Thyroid gland (tissue), 4 donors: ENCODE data around the gene CDC27. TPM values are rescaled to one million over a fixed set of nuclear protein-coding genes. Genes with fewer than 3 reads are reported as not detected.
"Not testable (repeated sequence)": the region's sequence is repeated elsewhere in the genome, so short reads cannot be mapped to it uniquely, and the experiment has no call there.

Experiments used
- DNase-seq, 2 donors: peaks; one replicate each; pipeline ENCODE4 v3.0.0-alpha.2; 2019
- H3K27ac ChIP-seq, 3 donors: fragments of 200-600 bp; sonication (generic); 1 replicate in 2 of 3; 2 replicates in 1 of 3; pipeline ENCODE4 v1.5.1; 2016 to 2019; ENCODE audit warnings: mild to moderate bottlenecking in 1 of 3, moderate library complexity in 1 of 3
- H3K27me3 ChIP-seq: fragments of 200-600 bp; sonication (generic); one replicate; pipeline ENCODE4 v1.5.1; 2019
- H3K36me3 ChIP-seq, 2 donors: fragments of 200-600 bp; sonication (generic); one replicate each; pipeline ENCODE4 v1.5.1; 2016 to 2019
- H3K4me1 ChIP-seq, 2 donors: fragments of 200-600 bp; sonication (generic); one replicate each; pipeline ENCODE4 v1.5.1; 2017 to 2019
- H3K4me3 ChIP-seq, 3 donors: fragments of 200-600 bp; sonication (generic); replicated peaks in 1 of 3; 1 replicate in 2 of 3; 2 replicates in 1 of 3; pipeline ENCODE4 v1.5.1; 2016; ENCODE audit warnings: mild to moderate bottlenecking in 1 of 3
- H3K9me3 ChIP-seq: fragments of 200-600 bp; sonication (generic); one replicate; pipeline ENCODE4 v1.5.1; 2017
- POLR2A ChIP-seq, 2 donors: fragments of 450-650 bp; IDR thresholded peaks; one replicate each; pipeline ENCODE4 v1.6.1; 2017; ENCODE audit warnings: antibody characterized with exemption in 2 of 2, mild to moderate bottlenecking in 2 of 2, moderate library complexity in 1 of 2
- WGBS, 2 donors: methylation state at CpG; one replicate each; pipeline ENCODE4 v1.1.5; 2017; 5-methylcytosine and 5-hydroxymethylcytosine counted together
- intact Hi-C: fragments of 100-400 bp; cut with DNase I; formaldehyde crosslinking; loops from one replicate; pipeline ENCODE4 v1.15.1; 2023
- total RNA-seq, 4 donors: library from RNA; depleted of rRNA; stranded (reverse); fragments of >200 nt; gene quantifications; one replicate each; pipeline ENCODE4 v1.2.3, GENCODE V29; 2016
- TF ChIP-seq, protein P1 (sequence below), 6 experiments: fragments of 200-600 bp in 3 of 6; fragments of 450-650 bp in 3 of 6; sonication (generic) in 3 of 6; IDR thresholded peaks; one replicate each; pipeline ENCODE4 v1.5.1; 2016 to 2019; ENCODE audit warnings: antibody characterized with exemption in 6 of 6, mild to moderate bottlenecking in 2 of 6, inconsistent platforms in 1 of 6, moderate library complexity in 1 of 6

The CDC27 gene
- total RNA-seq, 4 donors from 2014 or later = 124 to 195 (median 181) TPM

- peak overlapping the region; percentile 52 to 94 (median 88) for H3K27ac ChIP-seq
- H3K36me3 ChIP-seq = no peaks in the 10 kb centered on the region
- H3K4me1 ChIP-seq = peaks cover 21 to 29% of the 10 kb centered on the region in 2 donors
- no peak overlapping the region for H3K4me3 ChIP-seq
- TF ChIP-seq POLR2A (IDR thresholded peaks at IDR 0.05) = no peak
- TF ChIP-seq, protein P1, sequence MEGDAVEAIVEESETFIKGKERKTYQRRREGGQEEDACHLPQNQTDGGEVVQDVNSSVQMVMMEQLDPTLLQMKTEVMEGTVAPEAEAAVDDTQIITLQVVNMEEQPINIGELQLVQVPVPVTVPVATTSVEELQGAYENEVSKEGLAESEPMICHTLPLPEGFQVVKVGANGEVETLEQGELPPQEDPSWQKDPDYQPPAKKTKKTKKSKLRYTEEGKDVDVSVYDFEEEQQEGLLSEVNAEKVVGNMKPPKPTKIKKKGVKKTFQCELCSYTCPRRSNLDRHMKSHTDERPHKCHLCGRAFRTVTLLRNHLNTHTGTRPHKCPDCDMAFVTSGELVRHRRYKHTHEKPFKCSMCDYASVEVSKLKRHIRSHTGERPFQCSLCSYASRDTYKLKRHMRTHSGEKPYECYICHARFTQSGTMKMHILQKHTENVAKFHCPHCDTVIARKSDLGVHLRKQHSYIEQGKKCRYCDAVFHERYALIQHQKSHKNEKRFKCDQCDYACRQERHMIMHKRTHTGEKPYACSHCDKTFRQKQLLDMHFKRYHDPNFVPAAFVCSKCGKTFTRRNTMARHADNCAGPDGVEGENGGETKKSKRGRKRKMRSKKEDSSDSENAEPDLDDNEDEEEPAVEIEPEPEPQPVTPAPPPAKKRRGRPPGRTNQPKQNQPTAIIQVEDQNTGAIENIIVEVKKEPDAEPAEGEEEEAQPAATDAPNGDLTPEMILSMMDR (IDR thresholded peaks at IDR 0.05) = no peak
- WGBS, 2 donors = 43 to 45% methylated on average over 1 of the region's 1 CpG
- no peaks in the 10 kb centered on the region for H3K27me3 ChIP-seq
- H3K9me3 ChIP-seq = no peaks in the 10 kb centered on the region
- no peak for DNase-seq
- intact Hi-C loops = loop anchor here (5.0 kb wide), 1 partner anchor 92 kb away; no protein-coding TSS in a partner anchor
These were observed 35.9 kb upstream of the CDC27 start for GRCh38 chr17:47224966-47225365.

DNA sequence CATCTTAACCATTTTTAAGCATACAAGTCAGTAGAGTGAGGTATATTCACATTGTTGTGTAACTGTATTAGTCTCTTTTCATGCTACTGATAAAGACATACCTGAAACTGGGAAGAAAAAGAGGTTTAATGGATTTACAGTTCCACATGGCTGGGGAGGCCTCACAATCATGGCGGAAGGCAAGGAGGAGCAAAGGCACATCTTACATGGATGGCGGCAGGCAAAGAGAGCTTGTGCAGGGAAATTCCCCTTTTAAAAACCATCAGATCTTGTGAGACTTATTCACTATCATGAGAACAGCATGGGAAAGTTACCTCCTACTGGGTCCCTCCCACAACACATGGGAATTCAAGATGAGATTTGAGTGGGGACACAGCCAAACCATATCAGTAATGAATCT, 35.0 kb upstream of the CDC27 start:
- H3K9me3 ChIP-seq, H3K27me3 ChIP-seq, H3K36me3 ChIP-seq, H3K4me3 ChIP-seq, intact Hi-C loops, DNase-seq: not testable (repeated sequence)
- WGBS, 2 donors = 93 to 96% methylated on average over 2 of the region's 2 CpGs
- Histone ChIP-seq H3K27ac (peak overlapping the region in 1 of 3 donors; percentile 94), H3K4me1 (peaks cover 20 to 23% of the 10 kb centered on the region in 2 donors)

- WGBS, 2 donors = 94 to 95% methylated on average over 5 of the region's 5 CpGs
- no peaks in the 10 kb centered on the region for H3K9me3 ChIP-seq
- intact Hi-C loops = no loop called here
- DNase-seq = no peak
- TF ChIP-seq, protein P1 (IDR thresholded peaks at IDR 0.05) = no peak
- TF ChIP-seq POLR2A (IDR thresholded peaks at IDR 0.05) = no peak
- no peak overlapping the region for H3K4me3 ChIP-seq
- H3K4me1 ChIP-seq = peaks cover 20 to 22% of the 10 kb centered on the region in 2 donors
- H3K36me3 ChIP-seq = no peaks in the 10 kb centered on the region
- peak overlapping the region in 1 of 3 donors; percentile 94 for H3K27ac ChIP-seq
- H3K27me3 ChIP-seq = no peaks in the 10 kb centered on the region
These were observed 34.4 kb upstream of the CDC27 start for GRCh38 chr17:47223460-47223859.

GRCh38 chr17:47223007-47223406, 33.9 kb upstream of the CDC27 start:
- intact Hi-C loops = no loop called here
- no peaks in the 10 kb centered on the region for H3K9me3 ChIP-seq
- no peak for TF ChIP-seq POLR2A (IDR thresholded peaks at IDR 0.05)
- TF ChIP-seq, protein P1 (IDR thresholded peaks at IDR 0.05) = no peak
- no peaks in the 10 kb centered on the region for H3K36me3 ChIP-seq
- H3K4me3 ChIP-seq = no peak overlapping the region
- 77 to 83% methylated on average over 3 of the region's 3 CpGs for WGBS, 2 donors
- DNase-seq = no peak
- H3K27me3 ChIP-seq = no peaks in the 10 kb centered on the region
- H3K27ac ChIP-seq = peak overlapping the region in 1 of 3 donors; percentile 94
- H3K4me1 ChIP-seq = peaks cover 20 to 22% of the 10 kb centered on the region in 2 donors

DNA sequence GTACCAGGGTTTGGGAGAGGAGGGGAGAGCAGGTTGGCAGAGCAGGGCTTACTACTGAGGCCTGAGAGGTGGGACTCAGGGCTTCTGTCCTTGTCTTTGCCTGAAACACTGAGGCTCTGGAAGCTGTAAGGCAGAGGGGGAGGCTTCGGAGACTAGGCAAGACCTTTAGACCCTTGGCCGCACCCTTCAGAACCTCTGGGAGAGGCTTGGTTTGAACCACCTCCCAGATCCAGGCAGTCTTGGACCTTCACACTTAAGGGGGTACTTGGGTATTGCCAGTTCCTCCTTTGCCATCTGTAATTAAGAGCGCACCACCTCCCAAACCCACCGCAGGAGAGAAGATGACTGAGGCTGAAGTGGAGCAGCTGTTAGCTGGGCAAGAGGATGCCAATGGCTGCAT, 33.0 kb upstream of the CDC27 start:
- Histone ChIP-seq H3K36me3 (no peaks in the 10 kb centered on the region), H3K4me3 (no peak overlapping the region), H3K4me1 (peaks cover 20 to 22% of the 10 kb centered on the region in 2 donors), H3K9me3 (no peaks in the 10 kb centered on the region), H3K27ac (no peak overlapping the region), H3K27me3 (no peaks in the 10 kb centered on the region)
- WGBS, 2 donors = 96 to 100% methylated on average over 4 of the region's 4 CpGs
- intact Hi-C loops = no loop called here
- DNase-seq = no peak
- TF ChIP-seq POLR2A (IDR thresholded peaks at IDR 0.05) = no peak
- TF ChIP-seq, protein P1 (IDR thresholded peaks at IDR 0.05) = no peak

GRCh38 chr17:47221154-47221553, 32.1 kb upstream of the CDC27 start:
- TF ChIP-seq, protein P1 (IDR thresholded peaks at IDR 0.05) = no peak
- no peak for TF ChIP-seq POLR2A (IDR thresholded peaks at IDR 0.05)
- intact Hi-C loops = no loop called here
- H3K36me3 ChIP-seq = no peaks in the 10 kb centered on the region
- H3K27me3 ChIP-seq = no peaks in the 10 kb centered on the region
- peaks cover 16 to 18% of the 10 kb centered on the region in 2 donors for H3K4me1 ChIP-seq
- H3K4me3 ChIP-seq = no peak overlapping the region
- no peak overlapping the region for H3K27ac ChIP-seq
- 59 to 75% methylated on average over 6 of the region's 6 CpGs for WGBS, 2 donors
- no peaks in the 10 kb centered on the region for H3K9me3 ChIP-seq
- DNase-seq = no peak
